ENCODE data around the gene PRICKLE2.

GRCh38 chr3:64111872-64112271 lies 113.4 kb downstream of the PRICKLE2 start:
- TF ChIP-seq CTCF (IDR thresholded peaks at IDR 0.05; ENCODE audit: extremely low read depth in 1 of 2, insufficient read depth in 1 of 2, low read depth in 1 of 2, low read length in 2 of 2) (no peak), POLR2A (IDR thresholded peaks at IDR 0.05; ENCODE audit: low read depth, low read length) (no peak), MAX (IDR thresholded peaks at IDR 0.05; ENCODE audit: insufficient read depth, insufficient read length) (no peak)
